ENCODE measurements around the gene PPM1B.

DNA sequence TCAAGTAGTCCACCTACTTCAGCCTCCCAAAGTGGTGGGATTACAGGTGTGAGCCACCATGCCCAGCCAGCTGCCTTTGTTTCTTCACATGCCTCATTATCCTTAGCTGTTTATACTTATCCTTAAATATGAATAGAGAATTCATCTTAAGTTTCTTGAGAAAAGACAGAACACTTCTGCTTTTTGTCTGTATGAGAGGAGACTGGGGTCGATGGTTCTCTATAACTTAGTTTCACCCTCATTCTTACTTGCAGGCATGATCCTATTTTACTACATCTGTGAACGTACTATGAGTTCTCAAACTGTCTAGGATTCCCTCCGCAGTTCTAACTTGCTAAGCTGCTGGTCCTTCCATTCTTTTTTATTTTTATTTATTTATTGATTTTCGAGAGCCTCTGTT, 20.4 kb downstream of the PPM1B start:
- TF ChIP-seq POLR2AphosphoS5 (IDR thresholded peaks at IDR 0.05) = no peak
- TF ChIP-seq, protein P1, sequence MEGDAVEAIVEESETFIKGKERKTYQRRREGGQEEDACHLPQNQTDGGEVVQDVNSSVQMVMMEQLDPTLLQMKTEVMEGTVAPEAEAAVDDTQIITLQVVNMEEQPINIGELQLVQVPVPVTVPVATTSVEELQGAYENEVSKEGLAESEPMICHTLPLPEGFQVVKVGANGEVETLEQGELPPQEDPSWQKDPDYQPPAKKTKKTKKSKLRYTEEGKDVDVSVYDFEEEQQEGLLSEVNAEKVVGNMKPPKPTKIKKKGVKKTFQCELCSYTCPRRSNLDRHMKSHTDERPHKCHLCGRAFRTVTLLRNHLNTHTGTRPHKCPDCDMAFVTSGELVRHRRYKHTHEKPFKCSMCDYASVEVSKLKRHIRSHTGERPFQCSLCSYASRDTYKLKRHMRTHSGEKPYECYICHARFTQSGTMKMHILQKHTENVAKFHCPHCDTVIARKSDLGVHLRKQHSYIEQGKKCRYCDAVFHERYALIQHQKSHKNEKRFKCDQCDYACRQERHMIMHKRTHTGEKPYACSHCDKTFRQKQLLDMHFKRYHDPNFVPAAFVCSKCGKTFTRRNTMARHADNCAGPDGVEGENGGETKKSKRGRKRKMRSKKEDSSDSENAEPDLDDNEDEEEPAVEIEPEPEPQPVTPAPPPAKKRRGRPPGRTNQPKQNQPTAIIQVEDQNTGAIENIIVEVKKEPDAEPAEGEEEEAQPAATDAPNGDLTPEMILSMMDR (IDR thresholded peaks at IDR 0.05) = no peak
- no peak for TF ChIP-seq POLR2A (IDR thresholded peaks at IDR 0.05)
- no peak for TF ChIP-seq EP300 (IDR thresholded peaks at IDR 0.05)
